GM19463 (cell line): Measurements from ENCODE around the gene HBP1.
A peak's percentile ranks its signal among the peaks of the same experiment; 100 is the strongest.
"Not testable (repeated sequence)": the region's sequence is repeated elsewhere in the genome, so short reads cannot be mapped to it uniquely, and the experiment has no call there.

Experiments
- ATAC-seq: cut with Tn5 transposase; IDR thresholded peaks from one replicate; pipeline ENCODE4 v1.9.1; 2021; ENCODE audit warnings: mild to moderate bottlenecking, moderate library complexity; ENCODE audit not compliant: unreplicated experiment

Gene HBP1

GRCh38 chr7:107152011-107152410, 16.8 kb upstream of the HBP1 start:
- no peak for ATAC-seq

GRCh38 chr7:107154826-107155225, 14.0 kb upstream of the HBP1 start:
- no peak for ATAC-seq

- not testable (repeated sequence) for ATAC-seq
Measured at GRCh38 chr7:107155726-107156125, 13.1 kb upstream of the HBP1 start.

- ATAC-seq: no peak
Measured at GRCh38 chr7:107157091-107157490, 11.7 kb upstream of the HBP1 start.

GRCh38 chr7:107158028-107158427, 10.8 kb upstream of the HBP1 start:
- no peak for ATAC-seq

- ATAC-seq: no peak
Measured at GRCh38 chr7:107160389-107160788, 8.4 kb upstream of the HBP1 start.

GRCh38 chr7:107161415-107161814, 7.4 kb upstream of the HBP1 start:
- no peak for ATAC-seq

GRCh38 chr7:107162475-107162874, 6.3 kb upstream of the HBP1 start:
- ATAC-seq: no peak

- ATAC-seq: no peak
Measured at GRCh38 chr7:107164092-107164491, 4.7 kb upstream of the HBP1 start.

GRCh38 chr7:107165341-107165740, 3.5 kb upstream of the HBP1 start:
- ATAC-seq: no peak

GRCh38 chr7:107166736-107167426, 1.9 kb upstream of the HBP1 start:
- ATAC-seq: no peak

- no peak for ATAC-seq
Measured at GRCh38 chr7:107167483-107168232, 1.1 kb upstream of the HBP1 start.

- ATAC-seq: peak; percentile 24
Measured at GRCh38 chr7:107169120-107170050, 582 bp downstream of the HBP1 start.

- ATAC-seq: no peak
Measured at GRCh38 chr7:107170051-107170915, 1.5 kb downstream of the HBP1 start.

- no peak for ATAC-seq
Measured at GRCh38 chr7:107171496-107171895, 2.7 kb downstream of the HBP1 start.

- no peak for ATAC-seq
Measured at GRCh38 chr7:107172276-107173032, 3.7 kb downstream of the HBP1 start.

- ATAC-seq: no peak
Measured at GRCh38 chr7:107173191-107173590, 4.4 kb downstream of the HBP1 start.

GRCh38 chr7:107173691-107174406, 5.0 kb downstream of the HBP1 start:
- peak; percentile 49 for ATAC-seq
